DND-41 (cell line): Measurements from ENCODE around the gene MRPL55.

ENCODE experiments used
- CTCF ChIP-seq: IDR thresholded peaks from 2 replicates; pipeline ENCODE4 v1.5.1; 2012; ENCODE audit warnings: borderline replicate concordance, low read length, moderate library complexity, mild to moderate bottlenecking; ENCODE audit not compliant: poor library complexity, severe bottlenecking; ENCODE audit errors: extremely low read depth
- EZH2 ChIP-seq: IDR thresholded peaks from 3 replicates; pipeline ENCODE4 v1.6.1; 2012; ENCODE audit warnings: borderline replicate concordance, low read depth, mild to moderate bottlenecking, moderate library complexity, low read length, inconsistent platforms; ENCODE audit not compliant: severe bottlenecking

DNA sequence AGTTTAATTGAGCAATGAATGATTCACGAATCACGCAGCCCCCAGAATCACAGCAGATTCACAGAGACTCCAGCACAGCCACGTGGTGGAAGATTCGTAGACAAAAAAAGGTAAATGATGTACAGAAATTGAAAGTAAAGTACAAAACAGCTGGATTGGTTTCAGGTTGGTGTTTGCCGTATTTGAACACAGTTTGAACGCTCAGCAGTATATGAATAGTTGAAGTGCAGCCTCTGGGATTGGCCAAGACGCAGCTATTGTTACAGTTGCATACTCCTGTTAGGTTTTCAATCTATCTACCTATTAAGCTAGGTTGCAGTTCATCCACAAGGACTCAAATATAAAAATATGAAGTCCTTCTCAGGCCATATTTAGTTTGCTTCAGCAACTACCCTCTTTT lies 3.1 kb upstream of the MRPL55 start:
- TF ChIP-seq CTCF (no peak), EZH2 (no peak)
